ENCODE results near the gene BPNT1.
"Not testable (repeated sequence)": the region's sequence is repeated elsewhere in the genome, so short reads cannot be mapped to it uniquely, and the experiment has no call there.

BPNT1 gene

DNA sequence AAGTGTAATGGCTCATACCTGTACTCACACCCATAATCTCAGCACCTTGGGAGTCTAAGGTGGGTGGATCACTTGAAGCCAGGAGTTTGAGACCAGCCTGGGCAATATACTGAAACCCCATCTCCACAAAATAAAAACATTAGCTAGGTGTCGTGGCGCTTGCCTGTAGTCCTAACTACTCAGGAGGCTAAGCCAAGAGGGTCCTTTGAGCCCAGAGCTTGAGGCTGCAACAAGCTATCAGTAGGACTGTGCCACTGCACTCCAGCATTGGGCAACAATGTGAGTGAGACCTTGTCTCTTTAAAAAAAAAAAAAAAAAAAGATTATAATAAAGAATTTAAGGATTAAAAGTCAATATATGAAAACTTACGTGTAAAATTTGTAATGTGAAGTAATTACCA lies 11.7 kb downstream of the BPNT1 start:
- DNase-seq (ENCODE audit: low read depth): no peak

DNA sequence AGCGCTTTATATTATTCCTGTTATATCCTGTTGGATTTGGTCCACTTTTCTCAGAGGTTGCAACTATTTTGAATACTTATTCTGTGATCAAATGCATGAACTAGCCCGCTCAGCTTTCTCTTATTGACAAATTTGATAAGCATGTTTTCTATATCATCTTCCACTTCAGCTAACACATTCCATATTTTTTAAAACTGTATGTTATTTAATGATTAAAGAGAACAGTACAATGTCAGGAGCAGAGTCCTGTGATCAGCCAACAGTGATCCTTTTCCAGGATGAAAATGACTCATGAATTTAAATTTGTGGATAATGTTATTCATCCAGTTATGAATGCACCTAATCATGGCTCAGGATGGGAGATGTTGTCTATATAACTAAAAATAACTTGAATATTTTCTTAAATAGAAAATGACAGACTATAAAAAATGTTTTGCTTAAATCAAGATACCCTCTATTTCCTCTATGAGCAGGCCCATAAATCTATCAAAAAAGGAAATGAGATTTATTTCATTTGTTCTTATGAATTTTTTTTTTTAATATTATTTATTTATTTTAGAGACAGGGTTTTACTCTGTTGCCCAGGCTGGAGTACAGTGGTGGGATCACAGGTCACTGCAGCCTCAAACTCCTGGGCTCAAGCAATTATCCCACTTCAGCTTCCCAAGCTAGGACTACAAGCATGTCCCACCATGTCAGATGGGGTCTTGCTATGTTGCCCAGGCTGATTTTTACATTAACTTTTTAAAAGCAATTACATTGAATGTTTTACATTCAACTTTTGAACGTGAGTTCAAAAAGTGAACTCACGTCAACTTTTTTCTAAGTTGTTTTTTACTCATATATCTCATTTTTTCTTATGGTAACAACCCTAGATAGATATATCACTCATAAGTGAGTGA lies 12.5 kb downstream of the BPNT1 start:
- DNase-seq (ENCODE audit: low read depth): no peak

DNA sequence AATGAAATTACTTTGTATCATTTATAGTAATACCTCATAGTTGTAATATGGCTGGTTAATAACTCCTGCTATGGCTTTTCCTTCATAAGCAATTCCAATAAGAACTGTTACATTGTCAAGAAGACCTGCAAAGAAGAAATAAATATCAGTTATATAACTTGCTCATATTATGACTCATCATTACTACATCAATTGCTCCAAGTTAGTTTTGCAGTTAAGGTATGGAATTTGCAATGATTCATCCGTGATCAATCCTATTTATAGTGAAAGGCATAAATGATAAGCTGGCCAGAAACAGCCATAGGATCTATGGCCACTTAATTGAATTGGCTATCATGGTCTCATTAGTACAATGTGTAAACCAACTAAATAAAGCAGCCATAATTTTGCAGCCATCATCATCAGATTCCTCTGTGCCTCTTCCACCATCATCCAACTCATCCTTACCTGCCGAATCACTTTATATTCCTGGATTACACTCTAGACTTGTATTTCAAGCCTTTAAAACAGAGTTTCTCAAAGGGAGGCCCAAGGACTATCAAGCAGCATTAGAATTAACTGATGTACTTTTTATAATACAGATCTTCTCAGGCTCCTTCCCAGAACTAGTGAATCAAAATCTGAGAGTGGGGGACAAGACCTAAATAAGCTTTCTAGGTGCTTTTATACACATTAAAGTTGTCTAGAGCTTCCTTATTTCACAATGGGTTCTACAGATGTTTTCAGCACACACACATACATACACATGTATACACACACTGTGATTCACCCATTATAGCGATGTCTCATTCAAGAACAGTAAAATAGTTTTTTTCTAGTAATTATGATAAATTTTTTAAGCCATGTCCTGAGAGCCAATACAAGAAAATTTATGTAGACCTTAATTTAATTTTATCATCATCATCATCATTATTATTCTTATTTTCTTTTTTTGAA lies 22.1 kb downstream of the BPNT1 start:
- no peak for DNase-seq (ENCODE audit: low read depth)

DNA sequence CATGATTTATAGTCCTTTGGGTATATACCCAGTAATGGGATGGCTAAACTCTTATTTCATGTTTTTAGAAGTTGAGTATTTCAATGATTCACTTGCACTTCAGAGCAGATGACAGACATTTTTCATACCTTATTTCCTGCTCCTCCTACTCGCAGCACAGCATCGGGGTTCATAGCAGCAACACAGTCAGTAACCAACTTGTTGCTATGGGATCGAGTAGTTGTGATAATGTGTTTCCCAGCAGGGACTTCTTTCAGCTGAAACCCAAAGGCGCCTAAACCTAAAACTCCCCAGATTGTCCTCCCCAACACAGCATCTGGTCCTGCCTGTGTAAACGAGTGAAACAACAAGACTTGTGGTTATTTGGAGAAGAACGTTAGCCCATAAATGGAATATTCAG lies 27.0 kb downstream of the BPNT1 start:
- no peak for DNase-seq (ENCODE audit: low read depth)

DNA sequence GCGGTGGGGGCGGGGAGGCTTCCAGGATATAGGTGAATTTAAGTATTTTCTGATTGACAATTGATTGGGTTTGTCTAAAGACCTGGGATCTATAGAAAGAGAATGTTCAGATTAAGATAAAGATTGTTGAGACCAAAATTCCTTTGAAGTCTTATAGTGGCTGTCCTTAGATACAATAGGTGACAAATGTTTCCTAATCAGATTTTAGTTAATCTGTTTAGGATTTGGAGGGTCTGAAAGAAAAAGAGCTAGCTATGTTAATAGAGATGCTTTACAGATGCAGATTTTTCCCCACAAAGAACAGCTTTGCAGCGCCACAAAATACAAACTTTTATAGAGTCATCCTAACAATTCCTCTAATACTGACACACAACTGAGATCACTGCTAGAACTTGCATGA lies 28.7 kb downstream of the BPNT1 start:
- DNase-seq (ENCODE audit: low read depth): no peak

DNA sequence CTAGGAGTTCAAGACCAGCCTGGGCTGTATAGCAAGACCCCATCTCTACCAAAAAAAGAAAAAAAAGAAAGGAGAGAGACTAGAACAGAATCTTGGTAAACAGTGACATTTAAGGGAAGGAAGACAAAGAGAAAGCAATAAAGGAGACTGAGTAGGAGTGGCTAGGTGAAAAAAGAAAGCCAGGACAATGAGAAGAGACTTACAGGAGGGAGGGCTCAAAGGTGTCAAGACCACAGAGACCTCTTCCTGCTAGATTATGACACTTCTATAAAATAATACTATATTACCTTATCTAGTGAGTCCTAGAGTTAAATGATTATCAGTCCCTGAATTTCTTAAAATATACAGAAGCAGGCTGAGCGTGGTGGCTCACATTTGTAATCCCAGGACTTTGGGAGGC lies 33.2 kb downstream of the BPNT1 start:
- DNase-seq (ENCODE audit: low read depth): no peak

DNA sequence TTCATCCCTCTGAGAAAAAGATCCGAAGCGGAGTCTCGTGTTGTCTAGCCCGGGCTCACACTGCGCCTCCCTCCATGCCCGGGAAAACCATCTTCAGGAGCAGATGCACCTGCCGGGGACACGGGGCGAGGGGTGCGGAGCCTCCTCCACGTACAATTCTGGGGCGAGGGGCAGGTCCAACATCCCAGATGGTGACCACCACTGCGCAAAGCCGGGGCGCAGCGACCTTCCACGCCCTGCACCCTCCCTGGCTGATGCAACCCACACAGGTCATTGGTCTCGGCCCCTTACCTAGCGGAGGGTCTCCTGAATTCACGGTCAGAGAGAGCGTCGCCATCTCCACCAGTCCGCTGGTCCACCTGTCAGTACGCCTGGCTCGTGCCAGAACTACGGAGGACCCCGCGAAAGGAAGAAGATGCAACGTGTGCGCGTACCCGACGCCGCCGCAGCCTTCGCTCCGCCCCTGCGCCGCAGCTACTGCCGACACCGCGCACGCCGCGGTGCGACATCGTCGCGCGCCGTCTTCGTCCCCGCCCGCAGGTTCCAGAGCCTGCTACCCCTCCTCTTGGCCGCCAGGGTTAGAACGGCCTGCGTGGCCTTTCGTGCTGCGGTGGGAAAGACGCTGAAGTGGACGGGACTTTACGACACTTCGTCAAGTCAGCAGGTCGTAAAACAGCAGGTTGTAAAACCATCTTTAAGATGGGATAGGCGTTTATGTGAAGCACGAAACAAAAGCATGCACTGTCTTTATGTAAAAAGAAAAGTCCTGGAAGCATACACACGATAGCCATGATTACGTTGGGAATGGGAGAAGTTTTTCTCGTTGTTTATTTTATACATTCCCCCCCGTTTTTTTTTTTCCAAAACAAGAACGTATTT lies 43.3 kb downstream of the BPNT1 start, which contains the start of gene EPRS1:
Gene EPRS1 (minus strand): TSS at position 454 of the 879 bp plus-strand sequence. CDS start 117 bp downstream, at position 337.
- DNase-seq (ENCODE audit: low read depth): peak; percentile 93

DNA sequence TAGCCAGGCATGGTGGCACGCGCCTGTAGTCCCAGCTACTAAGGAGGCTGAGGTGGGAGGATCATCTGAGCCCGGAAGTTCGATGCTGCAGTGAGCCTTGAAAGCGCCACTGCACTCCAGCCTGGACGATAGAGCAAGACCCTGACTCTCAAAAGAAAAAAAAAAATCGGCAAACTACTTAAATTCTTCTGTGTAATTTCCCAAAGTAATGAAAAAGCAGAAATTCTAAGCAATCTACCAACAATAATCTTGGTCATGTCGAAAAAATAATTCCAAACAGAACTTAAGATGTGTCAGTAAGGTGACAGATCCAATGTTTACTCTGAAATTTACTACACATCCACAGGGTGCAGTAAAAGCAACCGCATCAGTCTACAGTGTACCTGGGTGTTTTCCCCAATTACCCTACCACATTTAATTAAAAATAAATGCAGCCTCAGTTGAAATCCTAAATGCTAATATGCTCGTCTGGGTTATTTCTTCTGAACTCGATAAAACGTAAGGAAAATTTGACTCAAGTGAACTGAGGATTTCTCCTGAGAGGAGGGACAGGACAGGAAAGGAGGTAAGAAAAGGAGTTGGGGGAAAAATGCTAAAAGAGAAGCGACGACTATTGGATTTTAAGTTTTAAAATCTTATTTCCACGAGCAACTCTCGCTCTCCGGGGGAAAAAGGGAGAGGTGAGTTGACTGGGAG lies 44.1 kb downstream of the BPNT1 start:
- DNase-seq (ENCODE audit: low read depth): no peak

DNA sequence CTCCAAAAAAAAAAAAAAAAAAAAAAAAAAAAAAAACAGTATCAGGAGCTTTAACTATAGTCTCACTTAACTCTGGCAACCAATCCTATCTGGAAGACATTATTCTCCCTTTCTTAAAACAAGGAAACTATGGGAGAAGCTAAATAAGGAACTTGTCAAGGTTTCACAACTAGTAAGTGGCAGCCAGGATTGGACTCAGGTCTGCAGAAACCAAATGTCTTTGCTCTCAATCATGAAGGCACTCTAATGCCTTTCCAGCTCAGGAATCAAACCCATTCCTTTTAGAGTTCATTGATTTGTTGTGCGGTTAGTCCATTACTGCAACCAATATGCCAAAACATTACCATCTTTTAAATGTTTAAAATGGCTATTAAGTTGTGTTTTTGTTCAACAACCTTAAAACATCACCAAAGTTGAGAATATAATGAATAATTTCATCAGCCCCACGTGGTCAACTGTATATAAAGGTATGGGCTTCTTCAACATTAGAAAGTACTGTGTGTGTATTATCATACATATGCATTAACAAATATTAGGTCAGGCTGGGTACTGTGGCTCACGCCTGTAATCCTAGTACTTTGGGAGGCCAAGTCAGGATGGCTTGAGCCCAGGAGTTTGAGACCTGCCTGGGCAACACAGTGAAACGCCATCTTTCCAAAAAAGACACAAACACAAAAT lies 44.8 kb downstream of the BPNT1 start:
- DNase-seq (ENCODE audit: low read depth): no peak

DNA sequence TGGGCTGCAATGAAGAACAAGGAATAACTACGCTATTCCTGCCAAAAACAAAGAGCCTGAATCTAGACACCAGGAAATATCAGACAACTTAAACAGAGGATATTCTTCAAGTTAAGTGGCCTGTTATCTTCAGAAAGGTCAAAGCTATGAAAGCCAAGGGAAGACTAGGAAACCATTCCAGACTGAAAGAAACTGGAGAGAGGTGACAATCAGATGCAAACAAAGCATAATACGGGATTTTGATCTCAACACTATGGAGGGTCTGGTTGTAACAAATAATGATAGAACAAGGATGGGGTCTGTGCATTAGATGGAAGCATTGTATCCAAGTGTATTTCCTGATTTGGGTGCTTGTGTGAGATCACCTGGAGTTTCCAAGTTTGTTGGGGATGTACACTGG lies 45.9 kb downstream of the BPNT1 start:
- no peak for DNase-seq (ENCODE audit: low read depth)

DNA sequence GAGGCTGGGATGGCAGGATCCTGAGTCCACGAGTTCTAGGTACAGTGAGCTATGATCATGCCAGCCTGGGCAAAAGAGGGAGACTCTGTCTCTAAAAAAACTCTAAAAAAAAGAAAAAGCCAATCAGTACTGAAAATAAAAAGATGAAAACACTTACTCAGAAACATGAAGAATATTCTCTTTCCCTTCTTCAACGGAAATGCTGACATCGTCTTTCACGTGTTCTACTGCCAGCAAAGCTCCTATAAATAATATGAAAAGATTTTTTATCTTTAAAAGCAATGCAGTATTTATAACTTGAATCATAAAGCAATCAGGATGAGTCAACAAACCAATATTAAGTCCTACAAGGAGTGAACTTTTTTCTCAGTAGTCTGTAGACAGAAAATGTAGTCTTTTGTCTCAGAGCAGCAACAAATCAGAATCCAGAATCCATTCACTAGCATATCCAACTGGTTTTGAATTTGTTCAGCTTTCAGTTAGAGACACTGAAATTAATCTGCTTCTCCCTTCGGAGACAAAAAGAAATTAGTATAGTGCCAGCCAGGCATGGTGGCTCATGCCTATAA lies 49.5 kb downstream of the BPNT1 start:
- DNase-seq (ENCODE audit: low read depth): no peak

DNA sequence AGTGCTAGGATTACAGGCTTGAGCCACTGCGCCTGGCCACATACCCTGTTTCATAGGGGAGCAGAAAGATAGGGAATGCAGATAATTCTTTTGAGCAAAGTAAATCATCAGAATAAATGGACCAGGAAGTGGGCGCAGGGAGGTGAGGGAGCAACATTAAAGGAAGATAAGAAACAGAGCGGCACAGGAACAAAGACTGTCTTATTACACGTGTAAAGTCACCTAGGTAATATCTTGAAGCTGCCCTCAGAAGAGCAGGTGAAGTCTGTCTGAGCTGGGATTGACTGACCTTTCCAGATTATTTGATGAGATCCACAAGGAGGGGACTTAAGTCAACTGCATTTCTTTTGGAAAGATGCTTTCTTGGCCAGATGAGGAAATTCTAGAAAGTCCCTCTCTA lies 50.9 kb downstream of the BPNT1 start:
- no peak for DNase-seq (ENCODE audit: low read depth)

DNA sequence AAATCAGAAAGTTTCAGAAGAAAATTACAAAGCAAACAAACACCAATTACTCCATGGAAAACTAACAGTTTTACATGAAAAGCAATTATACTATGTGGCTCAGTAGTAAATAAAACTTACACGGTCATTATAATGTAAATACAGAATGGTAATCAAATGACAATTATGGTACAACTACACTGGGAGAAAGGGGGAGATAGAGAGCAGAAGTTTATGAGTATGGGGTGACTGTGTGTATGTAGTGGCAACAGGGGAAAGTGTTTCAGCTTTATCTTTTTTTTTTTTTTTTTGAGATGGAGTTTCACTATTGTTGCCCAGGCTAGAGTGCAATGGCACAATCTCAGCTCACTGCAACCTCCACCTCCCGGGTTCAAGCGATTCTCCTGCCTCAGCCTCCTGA lies 51.8 kb downstream of the BPNT1 start:
- not testable (repeated sequence) for DNase-seq (ENCODE audit: low read depth)

DNA sequence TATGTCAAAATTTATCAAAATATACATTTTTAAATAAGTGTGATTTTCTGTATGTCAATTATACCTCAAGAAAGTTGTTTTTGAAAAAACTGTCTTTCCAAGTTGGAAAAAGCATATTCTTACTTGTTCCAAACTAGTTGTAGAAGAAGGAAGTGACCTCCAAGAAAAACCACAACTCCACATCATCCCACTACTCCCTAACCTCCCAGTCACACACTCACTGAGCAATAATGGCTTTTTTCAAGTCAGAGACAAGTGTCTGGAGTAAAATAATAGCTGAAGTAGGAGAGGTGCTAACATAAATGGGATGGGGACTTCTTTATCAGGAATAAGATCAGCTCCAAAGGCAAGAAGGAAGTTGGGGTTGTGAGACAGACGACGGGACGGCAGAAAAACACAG lies 56.7 kb downstream of the BPNT1 start:
- DNase-seq (ENCODE audit: low read depth): no peak

DNA sequence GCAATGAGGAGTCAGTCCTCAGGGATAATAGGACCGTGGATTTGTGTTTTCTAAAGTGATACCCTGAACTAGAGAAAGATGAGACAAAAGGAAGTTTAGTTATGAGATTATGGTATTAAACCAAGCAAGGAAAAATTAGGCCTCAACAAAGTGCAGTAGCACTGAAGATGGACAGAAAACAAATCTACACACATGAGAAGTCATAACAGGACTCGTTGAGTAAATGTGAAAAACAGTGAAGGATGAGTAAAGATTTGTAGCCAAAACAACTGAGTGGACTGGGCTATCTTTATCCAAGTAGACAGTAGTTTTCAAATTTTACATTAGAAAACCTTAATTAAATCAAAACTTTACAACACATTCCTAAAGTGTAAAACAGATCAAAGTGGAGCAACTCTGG lies 58.3 kb downstream of the BPNT1 start:
- no peak for DNase-seq (ENCODE audit: low read depth)

DNA sequence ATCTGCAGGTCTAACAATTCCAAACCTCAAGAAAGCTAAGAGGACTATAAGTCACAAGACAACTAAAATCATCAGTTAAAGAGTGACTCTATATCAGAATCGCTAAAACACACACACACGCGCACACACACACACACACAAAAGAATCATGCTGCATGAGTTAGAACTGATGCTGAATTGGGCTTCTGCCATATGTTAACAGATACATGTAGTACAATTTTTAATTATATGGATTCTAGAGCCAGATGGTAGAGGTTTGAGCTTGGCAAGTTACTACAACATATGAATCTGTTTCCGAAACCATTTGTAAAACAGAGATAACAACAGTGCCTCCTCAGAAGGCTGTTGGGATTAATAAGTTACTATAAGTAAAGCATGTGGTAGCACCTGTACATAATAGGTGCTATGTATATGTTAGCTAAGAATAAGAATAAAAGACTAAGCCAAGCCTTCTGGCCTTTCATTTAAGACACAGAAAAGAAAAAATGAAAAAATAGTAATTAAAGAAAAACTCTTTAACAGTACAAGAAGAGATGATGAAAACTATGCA lies 61.2 kb downstream of the BPNT1 start:
- DNase-seq (ENCODE audit: low read depth): no peak

DNA sequence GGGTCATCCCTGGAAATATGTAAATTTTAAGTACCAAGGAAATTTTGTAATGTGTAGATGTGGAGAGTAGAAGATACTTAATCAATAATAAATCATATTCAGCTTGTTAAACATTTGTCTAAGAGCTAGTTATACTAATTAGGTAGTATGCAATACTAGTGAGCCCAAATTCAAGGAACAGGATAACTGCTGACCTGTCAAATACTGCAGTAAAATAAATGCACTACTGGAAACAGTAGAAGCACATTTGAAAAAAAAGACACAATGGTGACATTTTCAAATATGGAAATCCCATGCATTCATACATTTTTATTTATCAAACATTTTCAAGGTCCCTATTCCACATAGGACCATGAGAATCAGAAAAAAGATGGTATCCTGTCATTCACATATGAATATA lies 70.5 kb downstream of the BPNT1 start:
- no peak for DNase-seq (ENCODE audit: low read depth)

DNA sequence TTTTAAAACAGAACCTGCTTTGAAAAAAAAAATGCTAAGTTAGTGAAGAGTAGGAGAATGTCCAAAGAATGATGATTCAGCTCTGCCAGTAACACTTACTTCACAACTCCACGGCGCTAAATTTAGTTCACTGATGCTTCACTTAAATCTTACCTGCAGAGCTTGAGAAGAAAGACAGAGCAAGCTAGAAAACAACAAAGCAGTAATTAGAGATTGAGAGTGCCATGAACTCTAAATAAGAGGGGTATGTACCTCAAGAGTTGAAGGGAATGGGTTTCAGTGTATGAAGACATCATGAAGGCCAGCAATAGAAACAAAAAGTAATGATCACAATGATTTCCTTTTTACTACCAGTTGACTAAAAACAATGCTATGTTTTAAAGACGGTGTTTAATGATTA lies 76.1 kb downstream of the BPNT1 start:
- DNase-seq (ENCODE audit: low read depth): no peak

DNA sequence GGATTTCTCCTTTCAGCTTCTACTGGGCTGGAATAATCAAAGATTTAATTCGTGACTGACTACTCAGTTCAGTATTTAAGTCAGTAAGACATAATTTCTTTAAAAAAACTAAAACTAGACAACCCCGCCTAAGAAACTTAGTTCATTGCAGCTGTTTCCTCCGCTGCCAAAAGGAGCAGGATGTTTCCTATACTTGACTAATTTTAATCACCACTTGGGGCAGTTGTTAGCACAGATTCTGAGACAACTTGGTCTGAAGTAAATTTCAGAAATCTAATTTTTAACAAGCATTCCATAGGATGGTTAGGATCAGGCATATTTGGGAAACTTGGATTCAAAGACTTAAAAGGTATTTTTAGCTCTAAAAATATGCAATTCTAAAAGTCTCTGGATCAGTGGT lies 77.3 kb downstream of the BPNT1 start:
- no peak for DNase-seq (ENCODE audit: low read depth)

DNA sequence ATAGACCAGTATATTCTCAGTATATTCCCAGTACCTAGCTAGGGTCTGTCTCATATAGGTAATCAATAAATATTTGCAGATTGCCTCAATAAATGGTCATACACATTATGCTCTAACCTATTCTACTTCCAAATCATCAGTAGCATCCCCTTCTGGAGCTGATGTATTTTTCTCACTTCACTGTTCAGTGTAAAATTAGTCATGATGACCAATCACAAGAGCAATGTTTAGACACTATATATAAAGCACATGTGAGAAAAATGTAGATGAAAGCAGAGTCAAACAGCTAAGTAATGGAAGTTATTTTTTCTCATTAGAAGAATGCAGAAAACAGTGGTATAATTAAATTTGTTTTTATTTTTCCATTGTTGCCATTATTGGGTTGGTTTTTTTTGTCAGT lies 78.0 kb downstream of the BPNT1 start:
- no peak for DNase-seq (ENCODE audit: low read depth)
